ENCODE results near the gene NXPE2.
"Not testable (repeated sequence)": the region's sequence is repeated elsewhere in the genome, so short reads cannot be mapped to it uniquely, and the experiment has no call there.

The NXPE2 gene

DNA sequence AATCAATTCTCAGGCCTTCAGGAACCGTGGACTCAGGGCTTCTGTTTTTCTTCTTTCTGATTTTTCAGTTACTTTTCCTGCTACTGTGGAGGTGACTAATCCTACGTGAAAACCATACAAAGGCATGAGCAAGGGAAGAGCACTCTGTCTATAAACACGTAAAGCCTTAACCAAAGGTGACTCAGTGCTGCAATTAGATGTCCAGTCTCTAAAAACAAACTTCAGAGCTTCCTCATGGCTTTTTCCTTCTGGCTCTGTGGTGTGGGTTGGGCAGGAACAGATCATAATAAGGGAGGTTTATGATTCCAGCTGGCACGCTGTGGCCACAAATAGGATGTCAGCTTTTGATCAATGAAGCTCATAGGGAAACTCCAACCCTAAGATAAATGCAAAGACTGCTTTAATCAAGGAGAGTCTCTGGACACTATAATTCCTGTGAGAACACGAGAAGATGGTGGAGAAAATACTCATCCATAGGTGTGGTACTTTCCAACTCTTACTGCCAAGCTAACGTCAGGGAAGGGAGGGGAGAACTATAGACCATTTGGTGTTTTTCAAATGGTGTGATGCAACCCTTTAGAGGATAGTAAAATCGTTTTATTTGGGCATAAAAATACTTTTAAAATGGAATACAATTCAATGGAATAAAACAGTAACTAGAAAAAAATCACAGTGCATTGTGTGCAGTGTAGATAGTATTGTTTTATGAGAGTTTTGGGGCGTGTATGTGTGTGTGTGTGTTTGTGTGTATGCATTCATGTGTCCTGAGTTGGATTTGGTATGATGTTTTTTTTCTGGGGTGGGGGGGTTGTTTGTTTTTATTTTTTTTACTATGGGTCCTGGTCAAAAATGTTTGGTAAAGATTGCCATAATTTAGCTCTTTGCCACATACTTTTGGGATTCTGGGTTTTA, at the start of gene NXPE2:
Gene NXPE2, plus strand, starts transcription at position 403 of the 912 bp plus-strand sequence. Its CDS starts 49 bp downstream, at position 452.
- DNase-seq, result no peak

DNA sequence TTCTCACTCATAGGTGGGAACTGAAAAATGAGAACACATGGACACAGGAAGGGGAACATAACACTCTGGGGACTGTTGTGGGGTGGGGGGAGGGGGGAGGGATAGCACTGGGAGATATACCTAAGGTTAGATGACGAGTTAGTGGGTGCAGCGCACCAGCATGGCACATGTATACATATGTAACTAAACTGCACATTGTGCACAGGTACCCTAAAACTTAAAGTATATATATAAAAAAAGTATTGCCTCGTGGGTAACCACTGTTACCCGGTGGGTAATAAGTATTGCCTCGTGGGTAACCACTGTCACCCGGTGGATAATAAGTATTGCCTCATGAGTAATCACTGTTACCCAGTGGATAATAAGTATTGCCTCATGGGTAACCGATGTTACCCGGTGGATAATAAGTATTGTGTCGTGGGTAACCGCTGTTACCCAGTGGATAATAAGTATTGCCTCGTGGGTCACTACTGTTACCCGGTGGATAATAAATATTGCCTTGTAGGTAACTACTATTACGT, 46.8 kb upstream of the NXPE2 start:
- DNase-seq, result peak; percentile 16

DNA sequence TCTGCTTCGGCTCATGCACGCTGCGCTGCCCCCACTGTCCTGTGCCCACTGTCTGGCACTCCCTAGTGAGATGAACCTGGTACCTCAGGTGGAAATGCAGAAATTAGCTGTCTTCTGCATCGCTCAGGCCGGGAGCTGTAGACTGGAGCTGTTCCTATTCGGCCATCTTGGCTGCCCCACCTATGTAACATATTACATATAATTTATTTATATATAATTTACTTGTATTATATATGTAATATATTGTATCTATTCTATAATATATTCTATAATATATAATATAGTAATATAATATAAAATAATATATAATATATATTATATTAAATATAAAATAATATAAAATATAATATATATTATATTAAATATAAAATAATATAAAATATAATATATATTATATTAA, 38.9 kb upstream of the NXPE2 start:
- not testable (repeated sequence) for DNase-seq

DNA sequence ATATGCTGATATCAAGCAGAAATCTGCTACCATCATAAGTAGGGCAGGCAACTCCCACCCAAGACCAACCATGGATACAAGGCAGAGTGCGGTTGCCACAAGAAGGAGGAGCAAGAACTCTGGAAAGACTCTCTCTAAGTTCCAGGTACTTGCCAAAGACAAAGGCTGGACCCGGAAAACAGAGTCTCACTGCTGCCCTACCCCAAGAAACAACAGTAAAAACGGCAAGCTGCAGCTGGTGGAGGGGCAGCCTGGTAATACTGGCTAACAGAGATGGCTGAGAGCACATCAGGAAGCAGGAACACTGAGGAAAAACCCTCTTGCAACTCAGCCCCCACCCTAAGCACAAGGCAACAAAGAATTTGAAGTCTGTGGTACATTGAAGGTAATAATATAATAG, 27.7 kb upstream of the NXPE2 start:
- no peak for DNase-seq

DNA sequence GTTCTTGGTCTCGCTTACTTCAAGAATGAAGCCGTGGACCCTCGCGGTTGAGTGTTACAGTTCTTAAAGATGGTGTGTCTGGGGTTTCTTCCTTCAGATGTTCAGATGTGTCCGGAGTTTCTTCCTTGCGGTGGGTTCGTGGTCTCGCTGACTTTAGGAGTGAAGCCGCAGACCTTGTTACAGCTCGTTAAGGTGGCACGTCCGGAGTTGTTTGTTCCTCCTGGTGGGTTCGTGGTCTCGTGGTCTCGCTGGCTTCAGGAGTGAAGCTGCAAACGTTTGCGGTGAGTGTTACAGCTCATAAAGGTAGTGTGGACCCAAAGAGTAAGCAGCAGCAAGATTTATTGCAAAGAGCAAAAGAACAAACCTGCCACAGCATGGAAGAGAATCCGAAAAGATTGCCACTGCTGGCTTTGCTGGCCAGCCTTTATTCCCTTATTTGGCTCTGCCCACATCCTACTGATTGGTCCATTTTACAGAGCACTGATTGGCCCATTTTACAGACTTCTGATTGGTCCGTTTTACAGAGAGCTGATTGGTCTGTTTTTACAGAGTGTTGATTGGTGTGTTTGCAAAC, 27.1 kb upstream of the NXPE2 start:
- DNase-seq, result no peak

DNA sequence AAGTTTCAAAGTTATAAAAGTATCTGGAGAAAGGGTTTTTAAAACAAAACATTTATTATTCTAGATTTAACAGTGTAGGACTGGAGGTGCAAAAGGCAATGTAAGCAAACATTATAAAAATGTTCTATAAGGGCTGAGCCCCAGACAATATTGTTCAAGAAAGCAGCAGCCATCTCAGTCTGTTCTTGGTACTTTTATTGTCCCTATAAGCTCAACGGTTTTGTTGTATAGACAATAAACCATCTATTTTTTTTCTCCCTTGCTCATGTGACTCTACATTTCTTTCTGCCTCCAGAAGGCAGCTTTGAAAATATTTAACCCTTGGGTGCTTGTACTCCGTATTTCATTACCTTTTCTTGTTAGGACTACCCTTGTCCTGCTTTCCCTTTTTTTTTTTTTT, 25.2 kb upstream of the NXPE2 start:
- DNase-seq, result no peak

DNA sequence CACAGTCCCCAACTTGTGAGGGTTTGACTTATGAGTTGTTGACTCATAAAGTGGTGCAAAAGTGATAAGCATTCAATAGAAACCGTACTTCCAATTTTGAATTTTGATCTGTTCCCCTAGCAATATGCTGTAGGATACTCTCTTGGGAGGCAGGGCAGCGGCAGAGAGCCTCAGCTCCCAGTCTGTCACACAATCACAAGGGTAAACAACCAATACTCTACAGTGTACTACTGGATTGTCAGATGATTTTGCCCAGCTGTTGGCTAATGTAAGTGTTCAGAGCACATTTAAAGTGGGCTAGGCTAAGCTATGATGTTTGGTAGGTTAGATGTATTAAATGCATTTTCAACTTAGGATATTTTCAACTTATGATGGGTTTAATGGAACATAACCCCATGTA, 13.7 kb upstream of the NXPE2 start:
- DNase-seq, result no peak

DNA sequence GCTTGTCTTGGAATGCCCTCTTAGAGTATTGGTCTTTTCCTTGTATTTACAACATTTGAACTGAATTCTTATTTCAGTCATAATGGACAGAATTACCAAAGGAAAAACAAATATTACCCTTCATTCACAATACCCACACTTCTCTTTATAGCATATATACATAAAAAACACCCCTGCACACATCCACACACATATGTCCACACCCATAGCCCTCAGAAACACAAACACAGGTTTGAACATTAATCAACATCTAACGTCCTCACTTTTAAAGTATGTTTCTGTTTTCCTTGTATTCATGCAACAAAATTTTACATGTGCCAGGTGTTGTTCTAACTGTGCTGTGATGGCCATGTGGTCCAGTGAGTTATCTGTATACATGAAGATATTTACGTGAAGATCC, 11.6 kb upstream of the NXPE2 start:
- no peak for DNase-seq

DNA sequence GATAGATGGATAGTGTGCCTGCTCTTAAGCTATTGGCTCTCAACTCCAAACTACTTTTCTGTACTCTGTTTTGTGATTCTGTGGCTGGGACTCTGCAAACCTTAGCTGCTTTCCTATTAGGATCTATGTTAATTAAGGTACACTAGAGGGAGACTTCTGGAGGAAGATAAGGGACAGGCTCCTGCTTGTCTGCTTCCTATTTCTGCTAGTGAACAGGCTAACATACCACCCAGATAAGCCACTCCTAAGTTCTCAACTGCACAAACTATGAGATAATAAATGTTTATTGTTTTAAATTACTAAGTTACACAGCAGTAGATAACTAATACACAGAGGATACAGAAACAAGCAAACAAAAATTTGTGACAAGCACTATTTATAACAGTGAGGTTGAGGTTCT, 10.2 kb upstream of the NXPE2 start:
- no peak for DNase-seq

DNA sequence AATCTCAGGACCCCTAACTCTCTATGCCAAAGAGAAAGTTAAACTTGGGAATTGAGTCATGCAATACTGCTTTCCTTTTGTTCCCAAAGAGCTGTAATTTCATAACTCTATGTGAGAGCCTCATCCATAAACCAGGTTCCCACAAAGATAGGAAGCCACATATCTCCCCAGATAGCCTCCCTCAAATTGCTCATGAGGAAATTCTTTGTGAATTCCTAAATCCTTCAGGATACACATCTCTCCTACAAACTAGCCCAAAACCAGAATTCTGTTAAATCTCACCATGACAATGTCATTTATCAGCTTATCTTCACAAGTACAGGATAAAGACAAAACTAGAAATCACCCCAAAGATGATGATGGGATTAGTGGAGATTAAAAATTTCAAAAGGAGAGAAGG, 4.7 kb upstream of the NXPE2 start:
- no peak for DNase-seq

DNA sequence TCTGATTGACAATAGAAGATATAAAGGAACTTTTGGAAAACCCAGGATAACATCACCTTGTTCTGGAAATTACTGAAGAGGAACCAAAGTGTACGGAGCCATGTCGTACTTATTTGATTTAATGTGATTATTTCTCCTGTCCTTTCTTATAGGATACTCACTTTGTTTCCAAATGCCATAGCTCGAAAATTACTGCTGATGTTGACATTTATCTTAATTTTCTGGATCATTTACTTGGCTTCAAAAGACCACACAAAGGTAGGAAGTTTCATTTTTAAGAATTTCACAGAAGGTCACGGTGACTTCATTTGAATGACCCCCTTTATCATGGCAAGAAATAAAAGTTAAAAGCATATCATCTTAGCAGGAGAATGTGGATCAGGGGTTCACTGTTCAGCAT, 1.2 kb downstream of the NXPE2 start:
- DNase-seq, result no peak

DNA sequence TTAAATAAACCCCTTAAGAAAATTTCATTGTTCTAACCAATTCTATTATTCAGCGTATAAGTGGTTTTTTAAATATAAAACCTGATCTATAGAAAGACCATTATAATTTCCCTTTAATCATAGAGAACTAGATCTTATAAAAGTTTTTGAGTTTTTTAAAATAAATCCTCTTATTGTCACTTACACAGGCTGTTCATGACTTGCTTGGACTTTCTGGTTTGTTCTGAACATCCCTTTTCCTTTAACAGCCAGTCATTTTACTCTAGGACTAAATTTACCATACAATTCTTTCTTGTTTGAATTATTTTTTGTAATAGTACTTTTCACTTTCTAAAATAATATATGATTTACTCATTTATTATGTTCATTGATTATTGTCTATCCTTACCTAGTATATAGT, 4.7 kb downstream of the NXPE2 start:
- no peak for DNase-seq

DNA sequence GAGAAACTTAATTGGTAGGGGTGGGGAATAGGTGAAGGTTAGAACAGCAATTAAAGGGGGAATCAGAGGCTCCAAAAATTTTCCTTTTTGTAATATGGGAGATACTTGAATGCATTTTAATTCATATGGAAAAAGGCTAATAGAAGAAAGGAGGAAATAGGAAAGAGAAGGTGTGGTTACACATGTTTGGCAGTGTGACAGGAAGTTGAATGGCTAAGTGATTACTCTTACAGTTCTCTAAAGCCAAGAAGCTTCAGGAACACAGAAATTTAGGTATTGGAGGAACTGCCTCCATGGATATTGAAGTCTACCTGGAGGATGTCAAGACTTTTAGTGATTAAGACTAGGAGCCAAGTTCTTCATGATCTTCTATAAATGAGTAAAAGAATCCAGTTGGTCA, 6.3 kb downstream of the NXPE2 start:
- no peak for DNase-seq

DNA sequence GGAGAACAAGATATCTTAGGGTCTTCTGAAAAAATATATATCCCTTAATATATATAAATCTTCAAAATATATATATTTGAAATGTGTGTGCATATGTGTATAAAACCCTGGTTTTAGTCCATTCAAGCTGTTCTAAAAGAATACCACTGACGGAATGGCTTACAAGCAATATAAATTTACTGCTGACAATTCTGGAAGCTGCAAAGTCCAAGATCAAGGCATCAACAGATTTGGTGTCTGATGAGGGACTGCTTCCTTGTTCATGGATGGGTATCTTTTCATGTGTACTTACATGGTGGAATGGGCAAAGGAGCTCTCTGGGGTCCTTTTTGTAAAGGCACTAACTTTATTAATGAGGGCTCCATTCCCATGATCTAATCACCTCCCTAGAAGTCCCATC, 6.8 kb downstream of the NXPE2 start:
- no peak for DNase-seq

DNA sequence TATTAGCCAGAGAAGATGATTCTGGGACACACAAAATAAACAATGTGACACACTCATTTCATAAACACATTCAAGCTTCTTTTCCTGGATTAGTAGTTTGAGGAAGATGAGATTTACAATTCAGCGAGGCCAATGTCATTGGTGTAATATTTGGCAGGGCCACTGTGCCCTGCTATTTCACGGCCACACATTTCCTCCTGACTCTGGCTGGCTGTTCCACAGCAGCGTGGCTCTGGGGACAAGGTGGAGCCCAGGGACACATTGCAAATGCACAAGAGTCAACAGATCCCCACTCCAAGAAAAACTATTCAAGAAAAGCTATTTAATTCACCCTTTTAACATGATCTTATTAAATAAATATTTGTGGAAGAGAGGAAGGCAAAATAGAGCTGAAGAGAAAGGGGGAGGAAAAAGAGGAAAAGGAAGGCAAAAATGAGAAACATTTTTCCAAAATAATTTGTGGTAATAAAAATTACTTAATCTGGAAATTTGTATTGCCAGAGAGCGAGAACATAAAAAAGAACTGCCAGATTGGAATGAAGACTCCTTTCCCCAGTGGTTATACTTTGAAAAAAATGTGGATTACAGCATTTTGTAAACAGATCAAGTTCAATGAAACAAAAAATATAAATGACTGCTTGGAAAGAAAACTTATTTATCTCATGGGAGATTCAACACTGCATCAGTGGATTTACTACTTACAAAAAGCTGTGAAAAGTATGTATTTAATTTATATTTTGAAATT, 27.1 kb downstream of the NXPE2 start:
- no peak for DNase-seq

DNA sequence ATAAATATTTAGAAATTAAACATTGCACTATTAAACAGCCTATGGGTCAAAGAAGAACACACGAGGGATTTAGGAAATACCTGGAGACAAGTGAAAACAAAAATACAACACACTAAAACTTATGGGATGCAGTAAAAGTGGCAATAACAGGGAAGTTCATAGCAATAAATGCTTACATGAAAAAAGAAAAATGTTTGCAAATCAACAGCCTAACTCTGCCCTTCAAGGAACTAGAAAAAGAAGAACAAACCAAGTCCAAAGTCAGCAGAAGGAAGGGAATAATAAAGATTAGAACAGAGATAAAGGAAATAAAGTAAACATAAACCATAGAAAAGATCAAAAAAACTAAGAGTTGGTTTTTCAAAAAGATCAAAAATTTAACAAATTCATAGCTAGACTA, 31.6 kb downstream of the NXPE2 start:
- DNase-seq, result no peak

DNA sequence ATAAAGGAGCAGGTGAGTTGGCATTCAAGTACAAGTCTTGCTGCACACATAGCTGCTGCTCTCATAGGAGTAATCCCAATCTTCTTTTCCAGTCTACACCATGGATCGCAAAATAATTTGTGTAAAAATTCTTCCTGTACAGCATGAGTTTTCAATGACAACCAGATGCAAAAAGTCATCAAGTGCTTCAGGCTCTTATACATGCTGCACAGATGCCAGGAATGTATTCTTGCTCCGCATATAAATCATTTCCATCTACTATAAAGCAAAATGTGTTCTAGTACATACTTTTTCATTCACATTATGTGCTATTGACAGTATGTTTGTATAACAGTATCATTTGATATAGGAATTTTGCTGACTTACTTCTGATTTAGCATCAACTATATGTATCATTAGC, 35.4 kb downstream of the NXPE2 start:
- no peak for DNase-seq

DNA sequence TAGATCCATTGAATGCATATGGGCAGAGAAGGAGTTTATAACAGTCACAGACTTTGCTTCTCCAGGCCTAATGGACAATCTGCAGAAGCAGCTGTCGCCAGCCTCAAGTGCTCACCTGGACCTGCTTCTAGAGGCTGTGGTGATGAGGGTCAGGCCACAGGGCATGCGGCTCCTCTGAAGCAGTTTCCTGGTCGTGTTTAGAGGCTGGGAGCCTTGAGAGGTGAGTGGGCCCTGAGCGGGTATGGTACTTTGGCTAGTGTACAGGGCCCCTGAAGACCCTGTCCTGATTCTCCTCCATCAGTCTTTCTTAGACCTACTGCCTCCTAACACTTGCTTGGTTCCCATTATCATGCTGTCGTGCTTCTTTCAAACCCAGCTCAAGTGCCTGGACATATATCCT, 41.2 kb downstream of the NXPE2 start:
- no peak for DNase-seq

DNA sequence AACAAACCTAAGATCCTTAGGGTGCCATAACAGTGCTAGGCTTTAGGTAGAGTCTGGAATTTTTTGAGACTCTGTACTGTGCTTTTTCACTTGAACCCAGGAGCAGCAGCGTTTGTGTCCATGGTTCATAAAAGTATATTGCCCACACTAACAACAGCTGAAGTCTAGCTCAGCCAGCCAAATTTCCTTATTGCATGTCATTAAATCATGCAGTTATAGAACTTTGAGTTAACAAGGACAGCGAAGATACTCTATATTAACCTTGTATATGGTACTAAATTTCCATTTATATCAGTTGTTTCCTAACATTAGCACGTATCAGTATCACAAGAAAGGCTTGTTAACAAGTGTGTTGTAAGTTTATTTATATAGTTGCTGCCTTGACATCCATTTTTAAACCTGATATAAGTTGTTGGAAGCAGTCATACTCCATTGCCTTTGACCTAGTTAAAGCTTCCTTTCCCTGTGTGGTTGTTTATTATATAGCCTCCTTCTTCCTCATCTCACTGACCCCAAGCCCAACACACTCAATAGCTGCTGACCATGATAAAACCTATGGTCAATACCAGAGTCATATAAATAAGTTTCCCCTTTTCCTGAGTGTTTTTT, 46.7 kb downstream of the NXPE2 start:
- DNase-seq, result no peak

DNA sequence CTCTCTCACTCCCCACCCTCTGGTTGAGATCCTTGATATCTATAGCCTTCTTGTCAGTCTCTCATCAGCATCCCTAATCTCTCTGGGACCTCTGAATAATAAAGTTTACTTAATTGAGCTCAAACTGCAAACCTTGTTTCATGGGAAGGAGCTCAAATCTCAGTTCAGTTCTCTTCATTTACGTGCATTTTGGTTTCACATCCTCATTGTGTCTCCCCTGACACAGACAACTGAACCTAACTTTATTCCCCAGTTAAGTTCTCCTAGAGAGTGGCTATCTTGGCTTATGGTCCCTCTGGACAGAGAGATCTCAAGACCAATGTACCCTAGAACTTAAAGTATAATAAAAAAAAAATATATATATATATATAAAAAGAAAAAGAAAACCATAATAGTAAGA, 47.3 kb downstream of the NXPE2 start:
- no peak for DNase-seq

DNA sequence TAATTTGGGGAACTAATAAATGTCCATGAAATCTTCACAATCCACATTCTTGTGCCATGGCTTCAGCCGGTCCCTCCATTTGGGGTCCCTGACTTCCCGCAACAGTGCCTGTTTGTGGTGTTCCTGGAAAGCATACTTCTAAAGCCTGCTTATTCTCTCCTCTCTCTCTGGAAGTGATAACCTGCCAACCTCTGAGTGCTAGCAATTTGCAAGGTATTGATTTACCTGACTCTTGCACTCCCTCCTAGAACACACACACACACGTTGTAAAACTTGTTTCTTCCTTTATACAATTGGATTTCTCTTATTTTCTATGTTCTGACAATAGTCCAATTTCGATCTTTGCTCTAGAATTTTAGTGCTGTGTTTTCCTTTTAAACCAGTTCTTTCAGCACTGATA, 58.5 kb downstream of the NXPE2 start:
- DNase-seq, result no peak

DNA sequence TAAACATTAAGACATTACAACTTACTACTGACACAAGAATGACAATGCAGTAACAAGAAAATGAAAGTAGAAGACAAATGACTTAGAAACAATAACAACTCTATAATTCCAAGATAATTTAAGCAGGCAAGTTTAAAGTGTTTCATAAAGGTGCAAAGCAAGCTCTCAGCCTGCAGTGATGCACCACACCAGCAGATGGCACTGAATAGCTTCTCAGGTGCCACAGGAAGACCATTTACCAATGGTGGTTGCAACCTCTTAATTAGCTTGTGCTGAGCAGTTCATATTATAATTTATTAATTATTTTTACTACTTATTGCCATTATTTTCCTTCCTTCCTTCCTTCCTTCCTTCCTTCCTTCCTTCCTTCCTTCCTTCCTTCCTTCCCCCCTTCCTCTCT, 60.6 kb downstream of the NXPE2 start:
- peak; percentile 52 for DNase-seq

DNA sequence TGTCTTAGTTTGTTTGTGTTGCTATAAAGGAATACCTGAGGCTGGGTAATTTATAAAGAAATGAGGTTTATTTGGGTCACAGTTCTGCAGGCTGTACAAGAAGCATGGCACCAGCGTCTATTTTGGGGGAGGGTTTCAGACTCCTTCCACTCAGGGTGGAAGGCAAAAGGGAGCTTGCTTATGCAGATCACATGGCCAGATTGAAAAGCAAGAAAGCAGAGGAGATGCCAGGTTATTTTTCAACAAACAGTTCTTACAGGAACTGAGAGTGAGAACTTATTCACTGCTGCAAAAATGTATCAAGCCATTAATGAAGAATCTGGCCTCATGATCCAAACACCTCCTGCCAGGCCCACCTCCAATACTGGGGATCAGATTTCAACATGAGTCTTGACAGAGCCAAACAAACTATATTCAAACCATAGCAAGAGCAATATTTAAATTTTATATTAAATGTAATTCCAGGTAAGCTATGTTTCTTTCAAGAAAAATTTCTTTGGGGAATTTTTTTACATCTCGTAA, 66.9 kb downstream of the NXPE2 start:
- DNase-seq, result no peak
